22Rv1 (cell line): ENCODE measurements around the gene BCO2.
"Not testable (repeated sequence)": the region's sequence is repeated elsewhere in the genome, so short reads cannot be mapped to it uniquely, and the experiment has no call there.

Experiments used
- H3K27ac ChIP-seq: fragments of 450-650 bp; 2 replicates; pipeline ENCODE4 v1.5.1; 2017
- CTCF ChIP-seq: fragments of 450-650 bp; IDR thresholded peaks from 2 replicates; pipeline ENCODE4 v1.5.1; 2017; ENCODE audit warnings: mild to moderate bottlenecking
- ZFX ChIP-seq: fragments of 450-650 bp; IDR thresholded peaks from 2 replicates; pipeline ENCODE4 v1.6.1; 2017; ENCODE audit warnings: antibody characterized with exemption, borderline replicate concordance

The BCO2 gene

GRCh38 chr11:112182867-112183266, 7.6 kb downstream of the BCO2 start:
- TF ChIP-seq ZFX (no peak), CTCF (no peak)
- H3K27ac ChIP-seq: no peak overlapping the region

DNA sequence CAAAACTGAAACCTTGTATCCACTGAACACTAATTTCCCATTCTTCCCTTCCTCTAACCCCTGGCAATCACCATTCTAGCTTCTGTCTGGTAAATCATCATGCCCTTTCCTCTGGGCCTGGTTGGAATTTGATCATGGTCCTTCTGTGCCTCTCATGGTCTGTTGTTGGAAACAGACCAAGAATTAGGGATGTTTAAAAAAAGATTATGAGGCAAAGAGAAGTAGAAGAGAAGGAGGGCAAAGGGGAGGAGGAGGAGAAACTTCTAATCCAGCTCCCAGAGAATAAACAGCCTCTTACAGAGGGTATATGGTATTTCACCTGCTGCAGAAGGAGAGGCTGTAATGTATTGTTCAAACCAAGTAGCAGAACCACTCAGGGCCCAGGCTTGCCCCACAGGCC, 10.6 kb downstream of the BCO2 start:
- H3K27ac ChIP-seq: no peak overlapping the region
- TF ChIP-seq ZFX (no peak), CTCF (no peak)

GRCh38 chr11:112186304-112186703, 11.0 kb downstream of the BCO2 start:
- TF ChIP-seq CTCF (no peak), ZFX (no peak)
- H3K27ac ChIP-seq: no peak overlapping the region

GRCh38 chr11:112195113-112195512, 19.8 kb downstream of the BCO2 start:
- H3K27ac ChIP-seq: not testable (repeated sequence)

DNA sequence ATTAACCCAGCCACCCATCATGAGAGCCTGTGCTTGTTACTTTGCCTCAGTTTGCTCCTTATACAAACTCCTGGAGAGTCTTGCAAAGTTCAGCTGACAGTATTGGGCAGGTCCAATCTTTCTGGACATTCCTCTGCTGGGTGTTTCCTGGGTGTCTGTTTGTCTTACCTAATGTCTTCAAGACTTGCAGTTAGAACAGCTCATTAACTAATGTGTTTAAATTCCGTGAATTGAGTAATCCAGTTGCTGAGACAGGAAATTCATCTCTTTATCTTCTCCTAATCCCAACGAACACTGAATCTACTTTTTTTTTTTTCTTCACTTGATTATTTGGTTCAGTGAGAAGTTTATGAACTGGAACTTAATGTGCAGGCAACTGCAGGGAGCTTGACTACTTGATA, 20.6 kb downstream of the BCO2 start:
- no peak overlapping the region for H3K27ac ChIP-seq
- TF ChIP-seq CTCF (no peak), ZFX (no peak)

- TF ChIP-seq ZFX (no peak), CTCF (no peak)
Measured at GRCh38 chr11:112196519-112197087, 21.3 kb downstream of the BCO2 start.

DNA sequence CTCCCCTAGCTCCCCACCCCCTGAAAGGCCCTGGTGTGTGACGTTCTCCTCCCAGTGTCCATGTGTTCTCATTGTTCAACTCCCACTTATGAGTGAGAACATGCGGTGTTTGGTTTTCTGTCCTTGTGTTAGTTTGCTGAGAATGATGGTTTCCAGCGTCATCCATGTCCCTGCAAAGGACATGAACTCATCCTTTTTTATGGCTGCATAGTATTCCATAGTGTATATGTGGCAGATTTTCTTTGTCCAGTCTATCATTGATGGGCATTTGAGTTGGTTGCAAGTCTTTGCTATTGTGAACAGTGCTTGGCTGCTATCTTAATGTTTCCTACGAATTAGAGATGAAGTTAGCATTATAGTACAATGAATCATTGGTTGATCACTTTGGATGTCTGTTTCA, 23.8 kb downstream of the BCO2 start:
- H3K27ac ChIP-seq: not testable (repeated sequence)

More at GRCh38 chr11:112196519-112197087, 21.3 kb downstream of the BCO2 start:
- H3K27ac ChIP-seq: no peak overlapping the region

GRCh38 chr11:112200252-112200651, 24.9 kb downstream of the BCO2 start:
- TF ChIP-seq ZFX: no peak
- TF ChIP-seq CTCF: no peak
- no peak overlapping the region for H3K27ac ChIP-seq

DNA sequence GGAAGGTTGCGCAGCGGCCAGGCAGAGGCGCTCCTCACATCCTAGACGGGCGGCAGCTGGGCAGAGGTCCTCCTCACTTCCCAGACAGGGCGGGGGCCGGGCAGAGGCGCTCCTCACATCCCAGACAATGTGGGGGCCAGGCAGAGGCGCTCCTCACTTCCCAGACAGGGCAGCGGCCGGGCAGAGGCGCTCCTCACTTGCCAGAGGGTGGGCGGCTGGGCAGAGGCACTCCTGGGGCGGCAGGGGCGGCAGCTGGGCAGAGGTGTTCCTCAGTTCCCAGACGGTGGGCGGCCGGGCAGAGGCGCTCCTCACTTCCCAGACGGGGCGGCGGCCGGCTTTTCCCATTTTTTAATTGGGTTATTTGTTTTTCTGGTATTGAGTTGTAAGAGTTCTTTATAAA, 30.8 kb downstream of the BCO2 start:
- H3K27ac ChIP-seq: no peak overlapping the region
- TF ChIP-seq ZFX (no peak), CTCF (no peak)
